SK-N-SH treated with all-trans-retinoic acid at 6 μM for 48 hours (cell line): ENCODE results near the gene PLA2R1.
"Not testable (repeated sequence)": the region's sequence is repeated elsewhere in the genome, so short reads cannot be mapped to it uniquely, and the experiment has no call there.

Source experiments
- ARNTL ChIP-seq: fragments of 450-650 bp; formaldehyde crosslinking; IDR thresholded peaks from 2 replicates; pipeline ENCODE4 v1.5.0; 2020; ENCODE audit warnings: low read depth, mild to moderate bottlenecking, moderate library complexity, borderline replicate concordance
- BACH2 ChIP-seq: fragments of 250-450 bp; sonication (Bioruptor Pico); IDR thresholded peaks from 2 replicates; pipeline ENCODE4 v1.9.0; 2021; ENCODE audit warnings: mild to moderate bottlenecking, borderline replicate concordance
- ESRRG ChIP-seq: fragments of 250-450 bp; sonication (Bioruptor Pico); IDR thresholded peaks from 2 replicates; pipeline ENCODE4 v1.6.1; 2021; ENCODE audit warnings: mild to moderate bottlenecking
- ISL1 ChIP-seq: fragments of 250-450 bp; sonication (Bioruptor Pico); IDR thresholded peaks from 2 replicates; pipeline ENCODE4 v2.1.2; 2022; ENCODE audit warnings: mild to moderate bottlenecking, moderate library complexity
- ZFP30 ChIP-seq: fragments of 450-650 bp; formaldehyde crosslinking; IDR thresholded peaks from 2 replicates; pipeline ENCODE4 v1.5.0; 2022; ENCODE audit warnings: mild to moderate bottlenecking, moderate library complexity
- ZNF565 ChIP-seq: fragments of 450-650 bp; formaldehyde crosslinking; conservative IDR thresholded peaks from 2 replicates; pipeline ENCODE4 v1.5.0; 2020; ENCODE audit warnings: low read depth, mild to moderate bottlenecking, moderate library complexity
- ZNF70 ChIP-seq: fragments of 450-650 bp; formaldehyde crosslinking; IDR thresholded peaks from 2 replicates; pipeline ENCODE4 v1.5.0; 2020; ENCODE audit warnings: mild to moderate bottlenecking, moderate library complexity
- TF ChIP-seq, protein P1 (sequence below): fragments of 250-450 bp; sonication (Bioruptor Pico); IDR thresholded peaks from 2 replicates; pipeline ENCODE4 v1.8.0; 2020; ENCODE audit warnings: mild to moderate bottlenecking, moderate library complexity, borderline replicate concordance
- TF ChIP-seq, protein P2 (sequence below): fragments of 250-450 bp; sonication (Bioruptor Pico); IDR thresholded peaks from 2 replicates; pipeline ENCODE4 v1.5.1; 2020; ENCODE audit warnings: low read depth, mild to moderate bottlenecking, moderate library complexity

DNA sequence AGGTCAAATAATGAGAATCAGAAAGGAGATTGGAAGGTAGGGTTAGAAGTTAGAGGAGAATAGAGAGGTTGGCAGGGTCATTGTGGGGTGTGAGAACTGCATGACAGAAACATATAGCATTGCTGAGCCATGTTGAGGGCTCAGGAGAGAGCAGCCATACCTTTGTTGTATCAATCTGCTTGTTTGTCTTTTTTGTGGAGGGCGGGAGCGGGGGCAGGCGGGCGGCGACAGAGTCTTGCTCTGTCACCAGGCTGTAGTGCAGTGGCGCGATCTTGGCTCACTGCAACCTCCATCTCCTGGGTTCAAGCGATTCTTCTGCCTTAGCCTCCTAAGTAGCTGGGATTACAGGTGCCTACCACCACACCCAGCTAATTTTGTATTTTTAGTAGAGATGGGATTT lies 23.8 kb downstream of the PLA2R1 start:
- TF ChIP-seq, protein P1, sequence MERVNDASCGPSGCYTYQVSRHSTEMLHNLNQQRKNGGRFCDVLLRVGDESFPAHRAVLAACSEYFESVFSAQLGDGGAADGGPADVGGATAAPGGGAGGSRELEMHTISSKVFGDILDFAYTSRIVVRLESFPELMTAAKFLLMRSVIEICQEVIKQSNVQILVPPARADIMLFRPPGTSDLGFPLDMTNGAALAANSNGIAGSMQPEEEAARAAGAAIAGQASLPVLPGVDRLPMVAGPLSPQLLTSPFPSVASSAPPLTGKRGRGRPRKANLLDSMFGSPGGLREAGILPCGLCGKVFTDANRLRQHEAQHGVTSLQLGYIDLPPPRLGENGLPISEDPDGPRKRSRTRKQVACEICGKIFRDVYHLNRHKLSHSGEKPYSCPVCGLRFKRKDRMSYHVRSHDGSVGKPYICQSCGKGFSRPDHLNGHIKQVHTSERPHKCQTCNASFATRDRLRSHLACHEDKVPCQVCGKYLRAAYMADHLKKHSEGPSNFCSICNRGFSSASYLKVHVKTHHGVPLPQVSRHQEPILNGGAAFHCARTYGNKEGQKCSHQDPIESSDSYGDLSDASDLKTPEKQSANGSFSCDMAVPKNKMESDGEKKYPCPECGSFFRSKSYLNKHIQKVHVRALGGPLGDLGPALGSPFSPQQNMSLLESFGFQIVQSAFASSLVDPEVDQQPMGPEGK = not testable (repeated sequence)
- TF ChIP-seq ISL1 (CRISPR knock-in tag); ZFP30 (CRISPR knock-in tag); BACH2; ZNF565; ARNTL (CRISPR knock-in tag); ZNF70 (CRISPR knock-in tag); ESRRG (CRISPR knock-in tag): not testable (repeated sequence)
- TF ChIP-seq, protein P2, sequence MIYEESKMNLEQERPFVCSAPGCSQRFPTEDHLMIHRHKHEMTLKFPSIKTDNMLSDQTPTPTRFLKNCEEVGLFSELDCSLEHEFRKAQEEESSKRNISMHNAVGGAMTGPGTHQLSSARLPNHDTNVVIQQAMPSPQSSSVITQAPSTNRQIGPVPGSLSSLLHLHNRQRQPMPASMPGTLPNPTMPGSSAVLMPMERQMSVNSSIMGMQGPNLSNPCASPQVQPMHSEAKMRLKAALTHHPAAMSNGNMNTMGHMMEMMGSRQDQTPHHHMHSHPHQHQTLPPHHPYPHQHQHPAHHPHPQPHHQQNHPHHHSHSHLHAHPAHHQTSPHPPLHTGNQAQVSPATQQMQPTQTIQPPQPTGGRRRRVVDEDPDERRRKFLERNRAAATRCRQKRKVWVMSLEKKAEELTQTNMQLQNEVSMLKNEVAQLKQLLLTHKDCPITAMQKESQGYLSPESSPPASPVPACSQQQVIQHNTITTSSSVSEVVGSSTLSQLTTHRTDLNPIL = not testable (repeated sequence)
